Jurkat, Clone E6-1 (cell line): Measurements from ENCODE around the gene PEX7. TPM values are rescaled to one million over a fixed set of nuclear protein-coding genes. Genes with fewer than 3 reads are reported as not detected.
A peak's percentile ranks its signal among the peaks of the same experiment; 100 is the strongest.

Experiments used
- DNase-seq: peaks from one replicate; pipeline ENCODE4 v3.0.0-alpha.2; 2011; ENCODE audit warnings: low read depth, low spot score
- H3K4me3 ChIP-seq: 2 replicates; pipeline ENCODE4 v1.5.1; 2011; ENCODE audit warnings: mild to moderate bottlenecking, low read length, control low read depth, moderate library complexity
- polyA plus RNA-seq: library from polyadenylated mRNA; unstranded; fragments of >200 nt; gene quantifications from one replicate; pipeline ENCODE4 v1.2.1, GENCODE V29; 2012; ENCODE audit warnings: missing spikeins; ENCODE audit not compliant: insufficient read length, insufficient read depth

Gene PEX7
- 7.9 TPM for polyA plus RNA-seq

- H3K4me3 ChIP-seq, result peak within 1 kb of the TSS; percentile 66
- peak; percentile 91 for DNase-seq
Measured at GRCh38 chr6:136822376-136823127, at the start of gene PEX7. Gene PEX7 (plus strand): TSS chr6:136822592. CDS start chr6:136822666, 74 bp downstream.

- DNase-seq, result no peak
- no peak overlapping the region for H3K4me3 ChIP-seq
Measured at GRCh38 chr6:136772685-136773472, 49.5 kb upstream of the PEX7 start.

- DNase-seq, result no peak
- no peak overlapping the region for H3K4me3 ChIP-seq
Measured at GRCh38 chr6:136773473-136773796, 49.0 kb upstream of the PEX7 start.

- H3K4me3 ChIP-seq, result no peak overlapping the region
- no peak for DNase-seq
Measured at GRCh38 chr6:136774228-136775041, 48.0 kb upstream of the PEX7 start.

GRCh38 chr6:136775081-136775480 is 47.3 kb upstream of the PEX7 start:
- DNase-seq, result no peak
- H3K4me3 ChIP-seq, result no peak overlapping the region

GRCh38 chr6:136775548-136775947 is 46.8 kb upstream of the PEX7 start:
- H3K4me3 ChIP-seq, result no peak overlapping the region
- no peak for DNase-seq

GRCh38 chr6:136777651-136778050 is 44.7 kb upstream of the PEX7 start:
- DNase-seq, result no peak
- no peak overlapping the region for H3K4me3 ChIP-seq

GRCh38 chr6:136779682-136780081 is 42.7 kb upstream of the PEX7 start:
- H3K4me3 ChIP-seq, result no peak overlapping the region
- no peak for DNase-seq

- DNase-seq, result no peak
Measured at GRCh38 chr6:136780972-136781371, 41.4 kb upstream of the PEX7 start.

GRCh38 chr6:136782021-136782770 is 40.2 kb upstream of the PEX7 start:
- no peak for DNase-seq
- H3K4me3 ChIP-seq, result no peak overlapping the region

More at GRCh38 chr6:136780972-136781371, 41.4 kb upstream of the PEX7 start:
- H3K4me3 ChIP-seq, result no peak overlapping the region

GRCh38 chr6:136783021-136783420 is 39.4 kb upstream of the PEX7 start:
- DNase-seq, result no peak
- no peak overlapping the region for H3K4me3 ChIP-seq

- no peak overlapping the region for H3K4me3 ChIP-seq
- DNase-seq, result no peak
Measured at GRCh38 chr6:136783495-136784270, 38.7 kb upstream of the PEX7 start.

- no peak overlapping the region for H3K4me3 ChIP-seq
- no peak for DNase-seq
Measured at GRCh38 chr6:136784271-136784664, 38.1 kb upstream of the PEX7 start.

GRCh38 chr6:136784910-136785746 is 37.3 kb upstream of the PEX7 start:
- no peak overlapping the region for H3K4me3 ChIP-seq
- no peak for DNase-seq

- DNase-seq, result no peak
- no peak overlapping the region for H3K4me3 ChIP-seq
Measured at GRCh38 chr6:136786658-136787057, 35.7 kb upstream of the PEX7 start.

- H3K4me3 ChIP-seq, result no peak overlapping the region
- DNase-seq, result no peak
Measured at GRCh38 chr6:136787726-136788068, 34.7 kb upstream of the PEX7 start.

- no peak overlapping the region for H3K4me3 ChIP-seq
- no peak for DNase-seq
Measured at GRCh38 chr6:136788069-136788902, 34.1 kb upstream of the PEX7 start.
